H9 (cell line): ENCODE results near the gene KRT1. TPM values are rescaled to one million over a fixed set of nuclear protein-coding genes. Genes with fewer than 3 reads are reported as not detected.

ENCODE experiments used
- DNase-seq: peaks from one replicate; pipeline ENCODE4 v3.0.0-alpha.2; 2017
- H2AFZ ChIP-seq: one replicate; pipeline ENCODE4 v1.6.1; 2013; ENCODE audit warnings: mild to moderate bottlenecking, low read length, control low read depth, moderate library complexity
- H2AK5ac ChIP-seq: 2 replicates; pipeline ENCODE4 v1.6.1; 2013; ENCODE audit warnings: low read length, control low read depth, mixed read lengths; ENCODE audit not compliant: insufficient read length
- H2BK120ac ChIP-seq: one replicate; pipeline ENCODE4 v1.6.1; 2013; ENCODE audit warnings: low read depth, mild to moderate bottlenecking, low read length, control low read depth, inconsistent platforms; ENCODE audit not compliant: poor library complexity, severe bottlenecking
- H2BK12ac ChIP-seq: 2 replicates; pipeline ENCODE4 v1.6.1; 2013; ENCODE audit warnings: low read length, control low read depth, mixed read lengths, low read depth; ENCODE audit not compliant: insufficient read length
- H2BK15ac ChIP-seq: 2 replicates; pipeline ENCODE4 v1.6.1; 2013; ENCODE audit warnings: low read depth, low read length, control low read depth
- H2BK20ac ChIP-seq: one replicate; pipeline ENCODE4 v1.6.1; 2013; ENCODE audit warnings: low read depth, mild to moderate bottlenecking, low read length, control low read depth, inconsistent platforms; ENCODE audit not compliant: poor library complexity, severe bottlenecking
- H2BK5ac ChIP-seq: 2 replicates; pipeline ENCODE4 v1.6.1; 2013; ENCODE audit warnings: low read length, control low read depth, mixed read lengths; ENCODE audit not compliant: insufficient read length
- H3K14ac ChIP-seq: 2 replicates; pipeline ENCODE4 v1.6.1; 2013; ENCODE audit warnings: low read length, control low read depth; ENCODE audit not compliant: insufficient read depth
- H3K18ac ChIP-seq: 2 replicates; pipeline ENCODE4 v1.6.1; 2013; ENCODE audit warnings: low read depth, mild to moderate bottlenecking, mixed read lengths, low read length, control low read depth; ENCODE audit not compliant: insufficient read length
- H3K23ac ChIP-seq: 2 replicates; pipeline ENCODE4 v1.6.1; 2013; ENCODE audit warnings: low read length, control low read depth, mixed read lengths, low read depth; ENCODE audit not compliant: insufficient read length
- H3K23me2 ChIP-seq: 2 replicates; pipeline ENCODE4 v1.6.1; 2013; ENCODE audit warnings: low read depth, mild to moderate bottlenecking, mixed read lengths, low read length, control low read depth; ENCODE audit not compliant: insufficient read length, poor library complexity, severe bottlenecking
- H3K27ac ChIP-seq: 2 replicates; pipeline ENCODE4 v1.5.1; 2013; ENCODE audit warnings: low read length, control low read depth, mixed read lengths, low read depth; ENCODE audit not compliant: insufficient read length
- H3K27me3 ChIP-seq: 2 replicates; pipeline ENCODE4 v1.6.1; 2013; ENCODE audit warnings: low read length, control low read depth, inconsistent platforms; ENCODE audit not compliant: insufficient read depth
- H3K4ac ChIP-seq: 2 replicates; pipeline ENCODE4 v1.6.1; 2013; ENCODE audit warnings: low read depth, mild to moderate bottlenecking, control low read depth, inconsistent platforms, low read length, moderate library complexity
- H3K4me1 ChIP-seq: 2 replicates; pipeline ENCODE4 v1.6.1; 2013; ENCODE audit warnings: low read length, control low read depth, inconsistent platforms; ENCODE audit not compliant: insufficient read depth
- H3K4me2 ChIP-seq: 2 replicates; pipeline ENCODE4 v1.6.1; 2013; ENCODE audit warnings: low read length, control low read depth, mixed read lengths; ENCODE audit not compliant: insufficient read length, insufficient read depth
- H3K56ac ChIP-seq: 2 replicates; pipeline ENCODE4 v1.6.1; 2013; ENCODE audit warnings: low read depth, mild to moderate bottlenecking, mixed read lengths, low read length, control low read depth; ENCODE audit not compliant: insufficient read length
- H3K79me1 ChIP-seq: 2 replicates; pipeline ENCODE4 v1.6.1; 2013; ENCODE audit warnings: low read depth, mild to moderate bottlenecking, moderate library complexity, low read length, control low read depth, inconsistent platforms; ENCODE audit not compliant: insufficient read depth, poor library complexity, severe bottlenecking
- H3K79me2 ChIP-seq: 2 replicates; pipeline ENCODE4 v1.6.1; 2013; ENCODE audit warnings: low read length, control low read depth, inconsistent platforms; ENCODE audit not compliant: insufficient read depth
- H3K9ac ChIP-seq: 2 replicates; pipeline ENCODE4 v1.6.1; 2013; ENCODE audit warnings: low read length, control low read depth, mixed read lengths; ENCODE audit not compliant: insufficient read length; ENCODE audit errors: extremely low read depth
- H3K9me3 ChIP-seq: one replicate; pipeline ENCODE4 v1.6.1; 2013; ENCODE audit warnings: low read depth, low read length, inconsistent platforms; ENCODE audit not compliant: control insufficient read depth
- H3T11ph ChIP-seq: one replicate; pipeline ENCODE4 v1.6.1; 2013; ENCODE audit warnings: mild to moderate bottlenecking, low read length, control low read depth, inconsistent platforms
- H4K20me1 ChIP-seq: one replicate; pipeline ENCODE4 v1.6.1; 2013; ENCODE audit not compliant: control insufficient read depth, insufficient read length, insufficient read depth
- H4K5ac ChIP-seq: 2 replicates; pipeline ENCODE4 v1.6.1; 2013; ENCODE audit warnings: low read depth, mild to moderate bottlenecking, mixed read lengths, low read length, control low read depth; ENCODE audit not compliant: insufficient read length
- H4K8ac ChIP-seq: replicated peaks from 2 replicates; pipeline ENCODE4 v1.6.1; 2013; ENCODE audit warnings: low read length, control low read depth, mixed read lengths, low read depth; ENCODE audit not compliant: insufficient read length
- H4K91ac ChIP-seq: 2 replicates; pipeline ENCODE4 v1.6.1; 2013; ENCODE audit warnings: low read depth, mild to moderate bottlenecking, moderate library complexity, mixed read lengths, low read length, control low read depth; ENCODE audit not compliant: insufficient read length
- H3K27ac Mint-ChIP-seq, 3 experiments: 2 replicates in 2 of 3; 3 replicates in 1 of 3; pipeline ENCODE4 v1.8.0; 2020 to 2021; ENCODE audit warnings: mixed read lengths in 3 of 3, mild to moderate bottlenecking in 1 of 3, moderate library complexity in 1 of 3
- H3K27me3 Mint-ChIP-seq: 2 replicates; pipeline ENCODE4 v1.8.0; 2021; ENCODE audit warnings: low read depth, mild to moderate bottlenecking, moderate library complexity, mixed read lengths
- H3K36me3 Mint-ChIP-seq, 3 experiments: 2 replicates in 2 of 3; 3 replicates in 1 of 3; pipeline ENCODE4 v1.8.0; 2020 to 2021; ENCODE audit warnings: low read depth in 3 of 3, mixed read lengths in 3 of 3; ENCODE audit not compliant: insufficient read depth in 1 of 3
- H3K4me1 Mint-ChIP-seq, 2 experiments: 2 replicates each; pipeline ENCODE4 v1.8.0; 2020; ENCODE audit warnings: mixed read lengths in 2 of 2
- H3K4me3 Mint-ChIP-seq, 2 experiments: 2 replicates in 1 of 2; 3 replicates in 1 of 2; pipeline ENCODE4 v1.8.0; 2020 to 2021; ENCODE audit warnings: mild to moderate bottlenecking in 2 of 2, mixed read lengths in 2 of 2, moderate library complexity in 1 of 2
- H3K9me3 Mint-ChIP-seq, 2 experiments: 2 replicates in 1 of 2; 3 replicates in 1 of 2; pipeline ENCODE4 v1.8.0; 2020; ENCODE audit warnings: mild to moderate bottlenecking in 2 of 2, mixed read lengths in 2 of 2, moderate library complexity in 1 of 2
- CTCF ChIP-seq: fragments of 200-600 bp; sonication (generic); conservative IDR thresholded peaks from 3 replicates; pipeline ENCODE4 v1.8.0; 2021; ENCODE audit warnings: antibody characterized with exemption, mild to moderate bottlenecking
- WGBS: extraction: QIAGEN DNeasy Blood & Tissue Kit; methylation state at CpG from one replicate; pipeline ENCODE4 v1.1.7; 2013; ENCODE audit warnings: missing lambda C conversion rate, low lambda C conversion rate, mixed read lengths; ENCODE audit not compliant: insufficient read length; ENCODE audit errors: extremely low coverage; 5-methylcytosine and 5-hydroxymethylcytosine counted together
- total RNA-seq: library from RNA; stranded (reverse); gene quantifications from 2 replicates; pipeline ENCODE4 v1.2.1, GENCODE V29; 2021

KRT1 gene
- total RNA-seq, 1 experiment from 2014 or later: not detected

- peaks cover 0 to 4% of the 10 kb centered on the region in 2 experiments; a peak in 2 of 4 replicates for H3K4me1 Mint-ChIP-seq
- H3K27me3 Mint-ChIP-seq: peaks cover 25% of the 10 kb centered on the region
- H3K9ac ChIP-seq: no peak overlapping the region
Observed at GRCh38 chr12:52655251-52655650, 25.0 kb downstream of the KRT1 start.

More at GRCh38 chr12:52655251-52655650, 25.0 kb downstream of the KRT1 start:
- Histone ChIP-seq H3K79me2 (no peaks in the 10 kb centered on the region), H3K14ac (no peak overlapping the region), H4K5ac (no peak overlapping the region), H2BK12ac (no peak overlapping the region), H3K18ac (no peak overlapping the region), H2BK5ac (no peak overlapping the region), H3K27ac (no peak overlapping the region), H4K91ac (no peak overlapping the region), H3K23me2 (no peaks in the 10 kb centered on the region), H3K56ac (no peak overlapping the region), H2BK20ac (no peak overlapping the region), H3T11ph (no peak overlapping the region), H2BK15ac (no peak overlapping the region), H3K9me3 (no peaks in the 10 kb centered on the region), H3K4ac (no peak overlapping the region), H3K4me1 (no peaks in the 10 kb centered on the region), H3K4me2 (no peak overlapping the region), H3K23ac (no peak overlapping the region), H2AFZ (no peak overlapping the region), H3K27me3 (no peaks in the 10 kb centered on the region), H3K79me1 (no peaks in the 10 kb centered on the region), H4K8ac (no peak overlapping the region), H2BK120ac (no peak overlapping the region), H2AK5ac (no peak overlapping the region), H4K20me1 (peaks cover 2% of the 10 kb centered on the region)
- WGBS: no CpG with 5 or more reads among the region's 6 CpGs
- Mint-ChIP-seq H3K9me3 (peaks cover 2 to 9% of the 10 kb centered on the region in 2 experiments; a peak in 2 of 5 replicates), H3K36me3 (no peaks in the 10 kb centered on the region), H3K4me3 (no peak overlapping the region), H3K27ac (no peak overlapping the region)
- no peak for DNase-seq
- TF ChIP-seq CTCF: no peak
